GM21515 (cell line): ENCODE measurements around the gene KIZ.
"Not testable (repeated sequence)": the region's sequence is repeated elsewhere in the genome, so short reads cannot be mapped to it uniquely, and the experiment has no call there.

Source experiments
- ATAC-seq: cut with Tn5 transposase; IDR thresholded peaks from one replicate; pipeline ENCODE4 v1.9.1; 2021; ENCODE audit not compliant: unreplicated experiment

Gene KIZ

GRCh38 chr20:21225215-21225947 lies 99.5 kb downstream of the KIZ start:
- ATAC-seq: no peak

- peak; percentile 90 for ATAC-seq
Measured at GRCh38 chr20:21228511-21228910, 102.6 kb downstream of the KIZ start.

- ATAC-seq: no peak
Measured at GRCh38 chr20:21229163-21229562, 103.3 kb downstream of the KIZ start.

GRCh38 chr20:21230220-21230619 lies 104.3 kb downstream of the KIZ start:
- no peak for ATAC-seq

GRCh38 chr20:21230686-21231085 lies 104.8 kb downstream of the KIZ start:
- ATAC-seq: no peak

- ATAC-seq: no peak
Measured at GRCh38 chr20:21232546-21233280, 106.8 kb downstream of the KIZ start.

GRCh38 chr20:21234324-21234723 lies 108.4 kb downstream of the KIZ start:
- ATAC-seq: no peak

- ATAC-seq: no peak
Measured at GRCh38 chr20:21234806-21235483, 109.1 kb downstream of the KIZ start.

- no peak for ATAC-seq
Measured at GRCh38 chr20:21235484-21236445, 109.9 kb downstream of the KIZ start.

GRCh38 chr20:21237956-21238799 lies 112.3 kb downstream of the KIZ start:
- no peak for ATAC-seq

GRCh38 chr20:21238818-21239536 lies 113.1 kb downstream of the KIZ start:
- ATAC-seq: no peak

- no peak for ATAC-seq
Measured at GRCh38 chr20:21240394-21240793, 114.5 kb downstream of the KIZ start.

- no peak for ATAC-seq
Measured at GRCh38 chr20:21241406-21241805, 115.5 kb downstream of the KIZ start.

GRCh38 chr20:21243811-21244210 lies 117.9 kb downstream of the KIZ start:
- ATAC-seq: no peak

- no peak for ATAC-seq
Measured at GRCh38 chr20:21244808-21245207, 118.9 kb downstream of the KIZ start.

GRCh38 chr20:21246161-21246560 lies 120.3 kb downstream of the KIZ start:
- ATAC-seq: no peak

GRCh38 chr20:21247603-21248095 lies 121.8 kb downstream of the KIZ start:
- ATAC-seq: not testable (repeated sequence)

GRCh38 chr20:21251278-21251677 lies 125.4 kb downstream of the KIZ start:
- ATAC-seq: no peak

GRCh38 chr20:21257192-21257591 lies 131.3 kb downstream of the KIZ start:
- ATAC-seq: no peak
